ENCODE results near the gene MMP28.

MMP28 gene

GRCh38 chr17:35742496-35742895, 52.9 kb downstream of the MMP28 start:
- Histone ChIP-seq H3K27me3 (ENCODE audit: control insufficient read depth, insufficient read depth, low read length) (peaks cover 64% of the 10 kb centered on the region), H3K4me3 (ENCODE audit: low read depth, low read length) (no peak overlapping the region), H3K4me1 (ENCODE audit: control insufficient read depth, insufficient read depth, low read length) (0 out of 2 replicates have a peak, but pooled peaks cover 3% of the 10 kb centered on the region), H3K36me3 (ENCODE audit: control insufficient read depth, insufficient read depth, low read length) (no peaks in the 10 kb centered on the region), H3K9ac (ENCODE audit: low read length) (no peak overlapping the region), H3K9me3 (ENCODE audit: control insufficient read depth, insufficient read depth, low read depth, low read length) (no peaks in the 10 kb centered on the region), H3K27ac (ENCODE audit: low read depth, low read length) (no peak overlapping the region)

- H3K4me1 ChIP-seq (ENCODE audit: control insufficient read depth, insufficient read depth, low read length), result 0 out of 2 replicates have a peak, but pooled peaks cover 3% of the 10 kb centered on the region
- H3K4me3 ChIP-seq (ENCODE audit: low read depth, low read length), result peak overlapping the region; percentile 53
- peaks cover 64% of the 10 kb centered on the region for H3K27me3 ChIP-seq (ENCODE audit: control insufficient read depth, insufficient read depth, low read length)
- no peaks in the 10 kb centered on the region for H3K36me3 ChIP-seq (ENCODE audit: control insufficient read depth, insufficient read depth, low read length)
- no peak overlapping the region for H3K27ac ChIP-seq (ENCODE audit: low read depth, low read length)
- H3K9ac ChIP-seq (ENCODE audit: low read length), result no peak overlapping the region
- no peaks in the 10 kb centered on the region for H3K9me3 ChIP-seq (ENCODE audit: control insufficient read depth, insufficient read depth, low read depth, low read length)
Observed at GRCh38 chr17:35740997-35741931, 54.2 kb downstream of the MMP28 start.

GRCh38 chr17:35740216-35740615, 55.2 kb downstream of the MMP28 start:
- H3K9me3 ChIP-seq (ENCODE audit: control insufficient read depth, insufficient read depth, low read depth, low read length), result no peaks in the 10 kb centered on the region
- H3K27ac ChIP-seq (ENCODE audit: low read depth, low read length), result no peak overlapping the region
- peaks cover 64% of the 10 kb centered on the region for H3K27me3 ChIP-seq (ENCODE audit: control insufficient read depth, insufficient read depth, low read length)
- no peak overlapping the region for H3K4me3 ChIP-seq (ENCODE audit: low read depth, low read length)
- 0 out of 2 replicates have a peak, but pooled peaks cover 3% of the 10 kb centered on the region for H3K4me1 ChIP-seq (ENCODE audit: control insufficient read depth, insufficient read depth, low read length)
- H3K36me3 ChIP-seq (ENCODE audit: control insufficient read depth, insufficient read depth, low read length), result no peaks in the 10 kb centered on the region
- H3K9ac ChIP-seq (ENCODE audit: low read length), result no peak overlapping the region

- H3K4me3 ChIP-seq (ENCODE audit: low read depth, low read length), result no peak overlapping the region
- 0 out of 2 replicates have a peak, but pooled peaks cover 3% of the 10 kb centered on the region for H3K4me1 ChIP-seq (ENCODE audit: control insufficient read depth, insufficient read depth, low read length)
- no peaks in the 10 kb centered on the region for H3K36me3 ChIP-seq (ENCODE audit: control insufficient read depth, insufficient read depth, low read length)
- peaks cover 56% of the 10 kb centered on the region for H3K27me3 ChIP-seq (ENCODE audit: control insufficient read depth, insufficient read depth, low read length)
- H3K9ac ChIP-seq (ENCODE audit: low read length), result no peak overlapping the region
- no peaks in the 10 kb centered on the region for H3K9me3 ChIP-seq (ENCODE audit: control insufficient read depth, insufficient read depth, low read depth, low read length)
- no peak overlapping the region for H3K27ac ChIP-seq (ENCODE audit: low read depth, low read length)
Observed at GRCh38 chr17:35738519-35739133, 56.8 kb downstream of the MMP28 start.

GRCh38 chr17:35736236-35736635, 59.2 kb downstream of the MMP28 start:
- Histone ChIP-seq H3K36me3 (ENCODE audit: control insufficient read depth, insufficient read depth, low read length) (no peaks in the 10 kb centered on the region), H3K9ac (ENCODE audit: low read length) (no peak overlapping the region), H3K27me3 (ENCODE audit: control insufficient read depth, insufficient read depth, low read length) (peaks cover 40% of the 10 kb centered on the region), H3K4me1 (ENCODE audit: control insufficient read depth, insufficient read depth, low read length) (peaks cover 8% of the 10 kb centered on the region), H3K4me3 (ENCODE audit: low read depth, low read length) (no peak overlapping the region), H3K9me3 (ENCODE audit: control insufficient read depth, insufficient read depth, low read depth, low read length) (no peaks in the 10 kb centered on the region), H3K27ac (ENCODE audit: low read depth, low read length) (no peak overlapping the region)

GRCh38 chr17:35735036-35735805, 60.2 kb downstream of the MMP28 start:
- H3K27me3 ChIP-seq (ENCODE audit: control insufficient read depth, insufficient read depth, low read length), result peaks cover 35% of the 10 kb centered on the region
- no peaks in the 10 kb centered on the region for H3K36me3 ChIP-seq (ENCODE audit: control insufficient read depth, insufficient read depth, low read length)
- H3K27ac ChIP-seq (ENCODE audit: low read depth, low read length), result no peak overlapping the region
- H3K4me1 ChIP-seq (ENCODE audit: control insufficient read depth, insufficient read depth, low read length), result peaks cover 18% of the 10 kb centered on the region
- no peak overlapping the region for H3K9ac ChIP-seq (ENCODE audit: low read length)
- H3K9me3 ChIP-seq (ENCODE audit: control insufficient read depth, insufficient read depth, low read depth, low read length), result no peaks in the 10 kb centered on the region
- no peak overlapping the region for H3K4me3 ChIP-seq (ENCODE audit: low read depth, low read length)

- no peak overlapping the region for H3K27ac ChIP-seq (ENCODE audit: low read depth, low read length)
- H3K4me1 ChIP-seq (ENCODE audit: control insufficient read depth, insufficient read depth, low read length), result peaks cover 25% of the 10 kb centered on the region
- no peak overlapping the region for H3K9ac ChIP-seq (ENCODE audit: low read length)
- H3K9me3 ChIP-seq (ENCODE audit: control insufficient read depth, insufficient read depth, low read depth, low read length), result no peaks in the 10 kb centered on the region
- no peaks in the 10 kb centered on the region for H3K36me3 ChIP-seq (ENCODE audit: control insufficient read depth, insufficient read depth, low read length)
- H3K4me3 ChIP-seq (ENCODE audit: low read depth, low read length), result no peak overlapping the region
- H3K27me3 ChIP-seq (ENCODE audit: control insufficient read depth, insufficient read depth, low read length), result peaks cover 27% of the 10 kb centered on the region
Observed at GRCh38 chr17:35734396-35734795, 61.0 kb downstream of the MMP28 start.

GRCh38 chr17:35733366-35733765, 62.1 kb downstream of the MMP28 start:
- Histone ChIP-seq H3K9me3 (ENCODE audit: control insufficient read depth, insufficient read depth, low read depth, low read length) (no peaks in the 10 kb centered on the region), H3K36me3 (ENCODE audit: control insufficient read depth, insufficient read depth, low read length) (no peaks in the 10 kb centered on the region), H3K9ac (ENCODE audit: low read length) (no peak overlapping the region), H3K27me3 (ENCODE audit: control insufficient read depth, insufficient read depth, low read length) (peaks cover 17% of the 10 kb centered on the region), H3K4me3 (ENCODE audit: low read depth, low read length) (no peak overlapping the region), H3K4me1 (ENCODE audit: control insufficient read depth, insufficient read depth, low read length) (peaks cover 35% of the 10 kb centered on the region), H3K27ac (ENCODE audit: low read depth, low read length) (no peak overlapping the region)

GRCh38 chr17:35732806-35733136, 62.7 kb downstream of the MMP28 start:
- Histone ChIP-seq H3K27me3 (ENCODE audit: control insufficient read depth, insufficient read depth, low read length) (peaks cover 14% of the 10 kb centered on the region), H3K9me3 (ENCODE audit: control insufficient read depth, insufficient read depth, low read depth, low read length) (no peaks in the 10 kb centered on the region), H3K4me3 (ENCODE audit: low read depth, low read length) (peak overlapping the region; percentile 85), H3K36me3 (ENCODE audit: control insufficient read depth, insufficient read depth, low read length) (no peaks in the 10 kb centered on the region), H3K4me1 (ENCODE audit: control insufficient read depth, insufficient read depth, low read length) (peaks cover 41% of the 10 kb centered on the region), H3K27ac (ENCODE audit: low read depth, low read length) (no peak overlapping the region), H3K9ac (ENCODE audit: low read length) (peak overlapping the region; percentile 84)

GRCh38 chr17:35731917-35732805, 63.3 kb downstream of the MMP28 start:
- no peaks in the 10 kb centered on the region for H3K36me3 ChIP-seq (ENCODE audit: control insufficient read depth, insufficient read depth, low read length)
- peak overlapping the region; percentile 85 for H3K4me3 ChIP-seq (ENCODE audit: low read depth, low read length)
- H3K27me3 ChIP-seq (ENCODE audit: control insufficient read depth, insufficient read depth, low read length), result peaks cover 14% of the 10 kb centered on the region
- no peak overlapping the region for H3K27ac ChIP-seq (ENCODE audit: low read depth, low read length)
- H3K9ac ChIP-seq (ENCODE audit: low read length), result peak overlapping the region; percentile 84
- H3K4me1 ChIP-seq (ENCODE audit: control insufficient read depth, insufficient read depth, low read length), result peaks cover 47% of the 10 kb centered on the region
- no peaks in the 10 kb centered on the region for H3K9me3 ChIP-seq (ENCODE audit: control insufficient read depth, insufficient read depth, low read depth, low read length)

All from HUES6 (cell line).